ENCODE results near the gene ZFYVE1.
"Not testable (repeated sequence)": the region's sequence is repeated elsewhere in the genome, so short reads cannot be mapped to it uniquely, and the experiment has no call there.

ZFYVE1 gene

GRCh38 chr14:72957213-72957612 lies 69.7 kb downstream of the ZFYVE1 start:
- no peak for DNase-seq (ENCODE audit: low read depth)

GRCh38 chr14:72956741-72957140 lies 70.2 kb downstream of the ZFYVE1 start:
- not testable (repeated sequence) for DNase-seq (ENCODE audit: low read depth)

GRCh38 chr14:72952171-72952570 lies 74.7 kb downstream of the ZFYVE1 start:
- no peak for DNase-seq (ENCODE audit: low read depth)

GRCh38 chr14:72948481-72949138 lies 78.3 kb downstream of the ZFYVE1 start:
- peak; percentile 47 for DNase-seq (ENCODE audit: low read depth)

GRCh38 chr14:72947366-72948160 lies 79.3 kb downstream of the ZFYVE1 start:
- no peak for DNase-seq (ENCODE audit: low read depth)

GRCh38 chr14:72946491-72946890 lies 80.4 kb downstream of the ZFYVE1 start:
- DNase-seq (ENCODE audit: low read depth), result no peak

- DNase-seq (ENCODE audit: low read depth), result no peak
Measured at GRCh38 chr14:72945356-72946027, 81.4 kb downstream of the ZFYVE1 start.

GRCh38 chr14:72943876-72944430 lies 83.0 kb downstream of the ZFYVE1 start:
- no peak for DNase-seq (ENCODE audit: low read depth)

- DNase-seq (ENCODE audit: low read depth), result no peak
Measured at GRCh38 chr14:72942934-72943333, 84.0 kb downstream of the ZFYVE1 start.

- no peak for DNase-seq (ENCODE audit: low read depth)
Measured at GRCh38 chr14:72941286-72941985, 85.5 kb downstream of the ZFYVE1 start.

GRCh38 chr14:72939630-72940029 lies 87.3 kb downstream of the ZFYVE1 start:
- DNase-seq (ENCODE audit: low read depth), result no peak

- DNase-seq (ENCODE audit: low read depth), result no peak
Measured at GRCh38 chr14:72932893-72933292, 94.0 kb downstream of the ZFYVE1 start.

GRCh38 chr14:72929316-72930080 lies 97.4 kb downstream of the ZFYVE1 start:
- DNase-seq (ENCODE audit: low read depth), result no peak

GRCh38 chr14:72928872-72929271 lies 98.0 kb downstream of the ZFYVE1 start:
- no peak for DNase-seq (ENCODE audit: low read depth)

GRCh38 chr14:72926292-72927028 lies 100.4 kb downstream of the ZFYVE1 start, which contains the start of gene DCAF4:
Gene DCAF4 (plus strand): TSS chr14:72926464. CDS start chr14:72937979, 11,515 bp downstream.
- peak; percentile 98 for DNase-seq (ENCODE audit: low read depth)

- no peak for DNase-seq (ENCODE audit: low read depth)
Measured at GRCh38 chr14:72925815-72926291, 101.1 kb downstream of the ZFYVE1 start.

GRCh38 chr14:72925171-72925759 lies 101.6 kb downstream of the ZFYVE1 start:
- no peak for DNase-seq (ENCODE audit: low read depth)

- no peak for DNase-seq (ENCODE audit: low read depth)
Measured at GRCh38 chr14:72924337-72924736, 102.6 kb downstream of the ZFYVE1 start.

GRCh38 chr14:72921396-72921795 lies 105.5 kb downstream of the ZFYVE1 start:
- no peak for DNase-seq (ENCODE audit: low read depth)

GRCh38 chr14:72920008-72920407 lies 106.9 kb downstream of the ZFYVE1 start:
- no peak for DNase-seq (ENCODE audit: low read depth)
